DOHH2 (cell line): ENCODE results near the gene RTTN.

Experiments used
- H3F3A ChIP-seq: fragments of 200-600 bp; sonication (generic), shearing (Covaris generic); 2 replicates; pipeline ENCODE4 v1.6.0; 2016; ENCODE audit warnings: antibody characterized with exemption, mild to moderate bottlenecking; ENCODE audit not compliant: control insufficient read depth, insufficient read depth
- H3K27ac ChIP-seq: fragments of 200-600 bp; sonication (generic); 2 replicates; pipeline ENCODE4 v1.5.1; 2014; ENCODE audit warnings: low read depth, mild to moderate bottlenecking, low read length, moderate library complexity
- H3K27me3 ChIP-seq: fragments of 200-600 bp; sonication (generic); 2 replicates; pipeline ENCODE4 v1.6.1; 2014; ENCODE audit warnings: mild to moderate bottlenecking, low read length, mixed read lengths; ENCODE audit not compliant: control insufficient read depth
- H3K36me3 ChIP-seq: fragments of 200-600 bp; sonication (generic); 2 replicates; pipeline ENCODE4 v1.6.1; 2014; ENCODE audit warnings: mild to moderate bottlenecking, low read length, moderate library complexity, mixed read lengths; ENCODE audit not compliant: control insufficient read depth
- H3K4me1 ChIP-seq: fragments of 200-600 bp; sonication (generic); 2 replicates; pipeline ENCODE4 v1.6.1; 2014; ENCODE audit warnings: mild to moderate bottlenecking, low read length, mixed read lengths; ENCODE audit not compliant: control insufficient read depth
- H3K4me2 ChIP-seq: fragments of 200-600 bp; sonication (generic); 2 replicates; pipeline ENCODE4 v1.6.0; 2014; ENCODE audit warnings: mild to moderate bottlenecking, low read length, moderate library complexity
- H3K4me3 ChIP-seq: fragments of 200-600 bp; sonication (generic); 2 replicates; pipeline ENCODE4 v1.5.1; 2014; ENCODE audit warnings: mild to moderate bottlenecking, low read length, mixed read lengths
- H3K79me2 ChIP-seq: fragments of 200-600 bp; sonication (generic); 2 replicates; pipeline ENCODE4 v1.6.1; 2014; ENCODE audit warnings: mild to moderate bottlenecking, low read length, mixed read lengths; ENCODE audit not compliant: control insufficient read depth
- H3K9me2 ChIP-seq: fragments of 200-600 bp; sonication (generic); replicated peaks from 2 replicates; pipeline ENCODE4 v1.6.1; 2014; ENCODE audit warnings: mild to moderate bottlenecking, low read length, mixed read lengths; ENCODE audit not compliant: control insufficient read depth
- H3K9me3 ChIP-seq: fragments of 200-600 bp; sonication (generic); 2 replicates; pipeline ENCODE4 v1.6.1; 2014; ENCODE audit warnings: antibody characterized with exemption, low read length, mixed read lengths; ENCODE audit not compliant: control insufficient read depth, insufficient read depth
- H4K20me1 ChIP-seq: fragments of 200-600 bp; sonication (generic); 2 replicates; pipeline ENCODE4 v1.6.0; 2014; ENCODE audit warnings: low read depth, mild to moderate bottlenecking, antibody characterized with exemption, low read length, moderate library complexity; ENCODE audit not compliant: control insufficient read depth, insufficient read depth
- EZH2phosphoT487 ChIP-seq: fragments of 200-600 bp; sonication (generic); IDR thresholded peaks from 2 replicates; pipeline ENCODE4 v1.6.1; 2017; ENCODE audit warnings: borderline replicate concordance, mild to moderate bottlenecking, antibody characterized with exemption, low read length, moderate library complexity, mixed read lengths
- TF ChIP-seq, protein P1 (sequence below): fragments of 200-600 bp; sonication (generic); IDR thresholded peaks from one replicate; pipeline ENCODE4 v1.5.1; 2014; ENCODE audit warnings: antibody characterized with exemption, mild to moderate bottlenecking, low read depth, low read length; ENCODE audit not compliant: poor library complexity, severe bottlenecking

Gene RTTN

DNA sequence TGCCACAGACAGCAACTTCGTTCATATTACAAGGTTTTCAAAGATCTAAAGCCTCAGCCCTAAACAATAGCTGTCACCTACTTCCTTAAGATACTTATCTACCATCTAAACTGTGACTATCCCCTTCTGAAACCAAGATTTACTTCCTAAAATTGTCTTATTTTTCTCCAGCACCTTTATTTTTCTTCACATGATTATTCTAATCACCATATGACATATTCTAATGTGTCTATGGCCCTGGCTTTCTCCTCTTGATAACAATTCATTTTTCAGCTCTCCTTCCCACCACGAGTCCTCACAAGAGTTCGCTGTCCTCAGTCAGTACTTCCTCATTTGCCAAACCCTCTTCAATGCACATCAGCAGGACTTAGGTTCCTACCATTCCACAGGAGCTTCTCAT, 53.9 kb downstream of the RTTN start:
- peaks cover 48% of the 10 kb centered on the region for H3K36me3 ChIP-seq
- no peaks in the 10 kb centered on the region for H3K9me3 ChIP-seq
- H3K9me2 ChIP-seq: no peaks in the 10 kb centered on the region
- H3K79me2 ChIP-seq: no peaks in the 10 kb centered on the region
- H4K20me1 ChIP-seq: no peaks in the 10 kb centered on the region
- no peak overlapping the region for H3K4me2 ChIP-seq
- no peak overlapping the region for H3K4me3 ChIP-seq
- no peaks in the 10 kb centered on the region for H3K4me1 ChIP-seq
- H3K27me3 ChIP-seq: no peaks in the 10 kb centered on the region
- H3F3A ChIP-seq: no peaks in the 10 kb centered on the region
- TF ChIP-seq, protein P1, sequence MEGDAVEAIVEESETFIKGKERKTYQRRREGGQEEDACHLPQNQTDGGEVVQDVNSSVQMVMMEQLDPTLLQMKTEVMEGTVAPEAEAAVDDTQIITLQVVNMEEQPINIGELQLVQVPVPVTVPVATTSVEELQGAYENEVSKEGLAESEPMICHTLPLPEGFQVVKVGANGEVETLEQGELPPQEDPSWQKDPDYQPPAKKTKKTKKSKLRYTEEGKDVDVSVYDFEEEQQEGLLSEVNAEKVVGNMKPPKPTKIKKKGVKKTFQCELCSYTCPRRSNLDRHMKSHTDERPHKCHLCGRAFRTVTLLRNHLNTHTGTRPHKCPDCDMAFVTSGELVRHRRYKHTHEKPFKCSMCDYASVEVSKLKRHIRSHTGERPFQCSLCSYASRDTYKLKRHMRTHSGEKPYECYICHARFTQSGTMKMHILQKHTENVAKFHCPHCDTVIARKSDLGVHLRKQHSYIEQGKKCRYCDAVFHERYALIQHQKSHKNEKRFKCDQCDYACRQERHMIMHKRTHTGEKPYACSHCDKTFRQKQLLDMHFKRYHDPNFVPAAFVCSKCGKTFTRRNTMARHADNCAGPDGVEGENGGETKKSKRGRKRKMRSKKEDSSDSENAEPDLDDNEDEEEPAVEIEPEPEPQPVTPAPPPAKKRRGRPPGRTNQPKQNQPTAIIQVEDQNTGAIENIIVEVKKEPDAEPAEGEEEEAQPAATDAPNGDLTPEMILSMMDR: no peak
- TF ChIP-seq EZH2phosphoT487: no peak
- H3K27ac ChIP-seq: no peak overlapping the region

DNA sequence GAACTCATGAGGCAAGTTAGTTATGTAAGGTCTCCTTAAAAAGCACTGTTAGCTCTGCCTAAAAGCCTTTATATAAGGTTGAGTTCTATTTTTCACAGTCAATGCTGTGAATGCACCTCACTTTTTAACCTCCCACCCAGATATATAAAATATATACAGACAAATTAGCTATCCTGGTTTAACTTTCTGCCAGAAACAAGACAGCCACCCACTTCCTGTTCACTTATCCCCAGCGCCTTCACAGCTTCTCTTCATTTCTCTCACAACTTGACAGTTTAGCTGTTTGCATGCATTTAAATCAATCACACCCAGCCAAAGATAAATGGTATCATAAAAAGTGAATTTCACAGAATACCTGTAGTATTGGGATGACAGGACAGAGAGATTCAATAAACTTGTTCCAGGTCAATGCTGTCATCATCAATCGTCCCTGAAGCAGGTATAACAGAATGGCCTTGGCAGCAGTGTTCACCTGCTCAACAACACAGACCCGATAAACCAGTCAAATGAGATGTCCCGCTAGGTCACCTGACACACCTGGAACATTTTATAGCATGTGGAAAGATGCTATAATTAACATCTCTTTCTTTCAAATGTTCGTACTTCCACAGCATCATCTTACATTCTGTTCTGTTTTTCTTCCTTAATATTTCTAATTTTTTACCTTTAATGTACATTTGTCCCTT, 55.7 kb downstream of the RTTN start:
- Histone ChIP-seq H3K4me2 (no peak overlapping the region), H3K4me1 (no peaks in the 10 kb centered on the region), H3K4me3 (no peak overlapping the region), H3K27ac (no peak overlapping the region), H3F3A (no peaks in the 10 kb centered on the region), H3K27me3 (no peaks in the 10 kb centered on the region), H3K9me2 (no peaks in the 10 kb centered on the region), H4K20me1 (no peaks in the 10 kb centered on the region), H3K79me2 (no peaks in the 10 kb centered on the region), H3K36me3 (peaks cover 58% of the 10 kb centered on the region), H3K9me3 (no peaks in the 10 kb centered on the region)
- TF ChIP-seq, protein P1: no peak
- no peak for TF ChIP-seq EZH2phosphoT487

DNA sequence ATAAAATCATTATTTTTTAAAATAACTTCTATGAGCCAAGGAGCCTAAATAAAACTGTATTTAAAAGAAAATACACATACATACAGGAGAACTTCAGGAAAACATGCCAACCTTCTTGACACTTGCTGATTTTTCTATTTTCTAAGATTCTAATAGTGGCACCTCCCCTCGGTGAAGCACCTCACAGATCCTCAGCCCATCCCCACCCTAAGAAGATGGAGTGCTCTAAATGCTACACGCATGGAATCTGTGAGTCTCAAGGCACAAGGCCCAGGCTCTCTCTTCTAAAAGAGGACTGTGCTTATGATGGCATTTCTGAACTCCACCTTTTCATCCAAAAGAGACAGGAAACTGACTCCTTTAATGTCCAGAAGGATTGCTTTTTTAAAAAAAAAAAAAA, 56.3 kb downstream of the RTTN start:
- Histone ChIP-seq H3K27ac (no peak overlapping the region), H3K79me2 (no peaks in the 10 kb centered on the region), H4K20me1 (no peaks in the 10 kb centered on the region), H3K27me3 (no peaks in the 10 kb centered on the region), H3K4me1 (no peaks in the 10 kb centered on the region), H3K9me2 (no peaks in the 10 kb centered on the region), H3K36me3 (peaks cover 58% of the 10 kb centered on the region), H3K4me3 (no peak overlapping the region), H3K9me3 (no peaks in the 10 kb centered on the region), H3F3A (no peaks in the 10 kb centered on the region), H3K4me2 (no peak overlapping the region)
- no peak for TF ChIP-seq EZH2phosphoT487
- TF ChIP-seq, protein P1: no peak
